Neural crest cell (in vitro differentiated cells): Measurements from ENCODE around the gene HNRNPR. TPM values are rescaled to one million over a fixed set of nuclear protein-coding genes. Genes with fewer than 3 reads are reported as not detected.

Experiments
- DNase-seq: peaks from one replicate; pipeline ENCODE4 v3.0.0; 2021; ENCODE audit warnings: low read depth, mixed read lengths, low spot score
- H3K27ac Mint-ChIP-seq: one replicate; pipeline ENCODE4 v1.8.0; 2021; ENCODE audit warnings: mild to moderate bottlenecking, mixed read lengths; ENCODE audit not compliant: unreplicated experiment
- H3K27me3 Mint-ChIP-seq: 2 replicates; pipeline ENCODE4 v1.8.0; 2021; ENCODE audit warnings: low read depth, mild to moderate bottlenecking, mixed read lengths
- H3K36me3 Mint-ChIP-seq: 2 replicates; pipeline ENCODE4 v1.8.0; 2021; ENCODE audit warnings: low read depth, mild to moderate bottlenecking, mixed read lengths
- H3K4me1 Mint-ChIP-seq: 2 replicates; pipeline ENCODE4 v1.8.0; 2021; ENCODE audit warnings: mixed read lengths
- H3K4me3 Mint-ChIP-seq: one replicate; pipeline ENCODE4 v1.8.0; 2021; ENCODE audit warnings: mild to moderate bottlenecking, mixed read lengths
- H3K9me3 Mint-ChIP-seq: 2 replicates; pipeline ENCODE4 v1.8.0; 2021; ENCODE audit warnings: mixed read lengths
- total RNA-seq: library from RNA; stranded (reverse); gene quantifications from 2 replicates; pipeline ENCODE4 v1.2.1, GENCODE V29; 2021
- TF ChIP-seq, protein P1 (sequence below): fragments of 200-600 bp; sonication (generic); conservative IDR thresholded peaks from 2 replicates; pipeline ENCODE4 v1.5.0; 2021; ENCODE audit warnings: antibody characterized with exemption, mild to moderate bottlenecking

The HNRNPR gene
- total RNA-seq, 1 donor from 2014 or later, result 293 TPM

DNA sequence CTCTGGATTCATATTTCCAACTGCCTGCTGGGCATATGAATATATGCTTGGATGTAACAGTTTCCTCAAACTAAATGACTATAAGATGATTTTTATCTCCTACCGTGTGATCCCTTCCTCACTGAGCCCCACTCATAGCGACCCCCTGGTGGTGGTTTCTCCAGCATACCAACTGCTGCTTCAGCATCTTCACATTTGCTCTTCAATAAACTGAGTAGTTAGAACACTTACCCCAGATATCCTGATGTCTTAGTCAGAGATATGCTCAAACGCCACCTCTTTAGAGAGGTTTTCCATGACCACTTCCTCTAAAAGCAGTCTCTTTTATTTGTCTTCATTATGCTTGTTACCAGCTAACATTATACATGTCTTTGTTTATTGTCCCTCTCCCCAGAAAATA, 10.2 kb upstream of the HNRNPR start:
- no peaks in the 10 kb centered on the region for H3K27me3 Mint-ChIP-seq
- peaks cover 14% of the 10 kb centered on the region for H3K36me3 Mint-ChIP-seq
- TF ChIP-seq, protein P1, sequence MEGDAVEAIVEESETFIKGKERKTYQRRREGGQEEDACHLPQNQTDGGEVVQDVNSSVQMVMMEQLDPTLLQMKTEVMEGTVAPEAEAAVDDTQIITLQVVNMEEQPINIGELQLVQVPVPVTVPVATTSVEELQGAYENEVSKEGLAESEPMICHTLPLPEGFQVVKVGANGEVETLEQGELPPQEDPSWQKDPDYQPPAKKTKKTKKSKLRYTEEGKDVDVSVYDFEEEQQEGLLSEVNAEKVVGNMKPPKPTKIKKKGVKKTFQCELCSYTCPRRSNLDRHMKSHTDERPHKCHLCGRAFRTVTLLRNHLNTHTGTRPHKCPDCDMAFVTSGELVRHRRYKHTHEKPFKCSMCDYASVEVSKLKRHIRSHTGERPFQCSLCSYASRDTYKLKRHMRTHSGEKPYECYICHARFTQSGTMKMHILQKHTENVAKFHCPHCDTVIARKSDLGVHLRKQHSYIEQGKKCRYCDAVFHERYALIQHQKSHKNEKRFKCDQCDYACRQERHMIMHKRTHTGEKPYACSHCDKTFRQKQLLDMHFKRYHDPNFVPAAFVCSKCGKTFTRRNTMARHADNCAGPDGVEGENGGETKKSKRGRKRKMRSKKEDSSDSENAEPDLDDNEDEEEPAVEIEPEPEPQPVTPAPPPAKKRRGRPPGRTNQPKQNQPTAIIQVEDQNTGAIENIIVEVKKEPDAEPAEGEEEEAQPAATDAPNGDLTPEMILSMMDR, result no peak
- peaks cover 24% of the 10 kb centered on the region for H3K4me1 Mint-ChIP-seq
- no peak overlapping the region for H3K4me3 Mint-ChIP-seq
- no peak overlapping the region for H3K27ac Mint-ChIP-seq
- no peak for DNase-seq
- H3K9me3 Mint-ChIP-seq, result peaks cover 5% of the 10 kb centered on the region

DNA sequence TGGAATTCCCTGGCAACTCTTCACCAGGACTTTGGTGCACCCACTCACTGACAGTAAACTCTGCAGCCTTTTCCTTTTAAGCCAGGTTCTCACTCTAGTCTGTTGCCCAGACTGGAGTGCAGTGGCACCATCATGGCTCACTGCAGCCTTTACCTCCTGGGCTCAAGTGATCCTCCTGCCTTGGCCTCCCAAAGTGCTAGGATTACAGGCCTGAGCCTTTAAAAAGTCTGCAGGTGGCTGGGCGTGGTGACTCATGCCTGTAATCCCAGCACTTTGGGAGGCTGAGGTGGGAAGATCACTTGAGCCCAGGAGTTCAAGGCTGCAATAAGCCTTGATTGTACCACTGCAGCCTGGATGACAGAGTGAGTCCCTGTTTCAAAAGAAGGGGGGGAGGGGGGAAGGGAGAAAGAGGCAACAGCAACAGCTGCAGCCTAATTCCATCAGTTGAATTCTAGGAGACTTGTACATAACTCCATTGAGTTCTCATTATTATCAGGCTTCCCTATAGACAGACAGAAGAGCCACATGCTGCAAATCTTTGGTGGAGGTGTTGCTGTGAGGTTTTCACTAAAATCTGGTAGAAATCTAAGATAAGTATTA, 8.1 kb upstream of the HNRNPR start:
- TF ChIP-seq, protein P1, result no peak
- Mint-ChIP-seq H3K4me1 (peaks cover 22% of the 10 kb centered on the region), H3K27me3 (no peaks in the 10 kb centered on the region), H3K9me3 (no peaks in the 10 kb centered on the region), H3K27ac (no peak overlapping the region), H3K36me3 (peaks cover 6% of the 10 kb centered on the region), H3K4me3 (no peak overlapping the region)
- no peak for DNase-seq

DNA sequence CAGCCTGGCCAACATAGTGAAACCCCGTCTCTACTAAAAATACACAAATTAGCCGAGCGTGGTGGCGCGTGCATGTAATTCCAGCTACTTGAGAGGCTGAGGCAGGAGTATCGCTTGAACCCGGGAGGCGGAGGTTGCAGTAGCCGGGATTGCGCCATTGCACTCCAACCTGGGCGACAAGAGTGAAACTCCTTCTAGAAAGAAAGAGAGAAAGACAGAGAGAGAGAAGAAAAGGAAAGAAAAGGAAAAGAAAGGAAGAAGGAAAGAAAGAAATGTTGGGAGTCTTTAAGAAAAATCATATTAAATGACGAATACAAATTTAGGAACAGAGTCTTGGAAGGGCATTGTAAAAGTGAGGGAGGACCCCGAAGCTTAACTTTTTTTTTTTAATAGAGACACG, 1.8 kb upstream of the HNRNPR start:
- H3K4me3 Mint-ChIP-seq, result peak overlapping the region; percentile 55
- peaks cover 30% of the 10 kb centered on the region for H3K4me1 Mint-ChIP-seq
- DNase-seq, result no peak
- H3K27me3 Mint-ChIP-seq, result no peaks in the 10 kb centered on the region
- TF ChIP-seq, protein P1, result no peak
- no peak overlapping the region for H3K27ac Mint-ChIP-seq
- no peaks in the 10 kb centered on the region for H3K9me3 Mint-ChIP-seq
- H3K36me3 Mint-ChIP-seq, result peaks cover 3% of the 10 kb centered on the region

DNA sequence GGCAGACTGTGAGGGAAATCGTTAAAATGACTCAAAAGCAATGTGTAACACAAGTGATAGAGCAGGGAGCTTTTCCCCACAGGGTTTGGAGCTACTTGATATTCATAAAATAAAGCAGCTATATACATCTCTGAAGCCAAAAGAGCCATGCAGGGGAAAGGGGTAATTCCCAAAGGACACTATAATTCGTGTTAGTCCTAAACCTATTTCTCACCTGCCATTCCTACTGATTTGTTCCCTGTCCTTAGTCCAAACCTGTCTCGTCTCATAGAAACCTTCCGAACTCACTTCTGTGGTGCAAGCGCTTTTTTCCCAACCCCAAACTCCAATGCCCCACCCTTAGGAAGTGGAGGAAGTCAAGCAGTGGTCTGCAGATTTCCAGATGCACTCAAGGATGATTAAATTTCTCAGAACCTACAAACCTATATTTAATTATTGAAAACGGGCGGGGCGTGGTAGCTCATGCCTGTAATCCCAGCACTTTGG, 946 bp upstream of the HNRNPR start:
- Mint-ChIP-seq H3K27me3 (no peaks in the 10 kb centered on the region), H3K4me3 (peak overlapping the region; percentile 89)
- no peak for DNase-seq

DNA sequence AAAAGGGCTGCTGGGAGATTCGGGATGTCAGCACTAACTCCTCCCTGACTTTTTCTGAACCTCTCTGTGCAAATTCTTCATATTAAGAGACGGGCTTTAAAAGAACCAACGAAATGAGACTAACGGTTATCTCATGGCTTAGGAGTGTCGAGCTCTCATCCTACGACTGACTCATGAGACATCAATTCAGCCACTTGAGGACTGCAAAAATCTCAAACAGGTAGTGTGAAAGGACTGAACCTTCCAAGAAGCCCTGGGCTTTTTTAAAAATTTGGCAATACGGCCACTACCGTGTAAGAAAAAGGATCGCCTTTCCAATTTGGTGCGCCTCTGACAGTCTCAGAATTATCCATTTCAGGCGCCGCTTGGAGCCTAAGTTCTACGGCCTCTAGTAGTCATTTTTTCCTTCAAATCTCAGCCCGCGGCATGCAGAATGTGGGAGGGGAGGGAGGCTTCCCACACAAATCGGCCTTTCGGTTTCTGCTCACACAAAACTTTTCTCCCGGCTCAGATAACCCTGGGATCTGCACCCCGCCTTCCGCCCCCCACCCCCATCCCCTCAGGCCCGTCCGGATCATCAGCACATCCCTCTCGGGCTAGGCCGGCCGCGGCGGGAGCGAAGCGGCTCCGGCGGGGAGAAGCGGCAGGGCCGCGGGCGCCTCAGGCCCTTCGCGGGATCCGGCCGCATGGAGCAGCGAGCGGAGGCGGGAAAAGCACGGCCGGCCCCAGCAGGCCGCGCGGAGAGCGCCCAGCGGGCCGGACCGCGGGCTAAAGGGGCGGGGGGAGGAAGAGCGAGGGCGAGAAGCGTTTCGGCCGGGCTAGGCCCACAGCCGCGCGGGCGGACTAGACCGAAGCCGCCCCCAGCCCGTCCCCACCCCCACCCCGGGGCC, 618 bp downstream of the HNRNPR start:
- Mint-ChIP-seq H3K27me3 (no peaks in the 10 kb centered on the region), H3K4me1 (peaks cover 52% of the 10 kb centered on the region), H3K27ac (peak overlapping the region; percentile 98), H3K36me3 (peaks cover 8% of the 10 kb centered on the region), H3K4me3 (peak overlapping the region; percentile 90), H3K9me3 (no peaks in the 10 kb centered on the region)
- peak; percentile 31 for DNase-seq
- TF ChIP-seq, protein P1, result no peak

More for the DNA sequence above, 946 bp upstream of the HNRNPR start:
- H3K4me1 Mint-ChIP-seq, result peaks cover 39% of the 10 kb centered on the region
- no peaks in the 10 kb centered on the region for H3K9me3 Mint-ChIP-seq
- peak overlapping the region; percentile 98 for H3K27ac Mint-ChIP-seq
- H3K36me3 Mint-ChIP-seq, result peaks cover 3% of the 10 kb centered on the region
- TF ChIP-seq, protein P1, result no peak
